Hepatocyte (in vitro differentiated cells): ENCODE measurements around the gene RETREG2.

Experiments used
- EZH2phosphoT487 ChIP-seq: fragments of 200-600 bp; sonication (generic); IDR thresholded peaks from one replicate; pipeline ENCODE4 v1.6.1; 2018; ENCODE audit warnings: antibody characterized with exemption, mild to moderate bottlenecking, low read depth, moderate library complexity; ENCODE audit not compliant: unreplicated experiment, severe bottlenecking
- TF ChIP-seq, protein P1 (sequence below): fragments of 200-600 bp; sonication (generic); IDR thresholded peaks from 2 replicates; pipeline ENCODE4 v1.5.1; 2016; ENCODE audit warnings: antibody characterized with exemption, mild to moderate bottlenecking; ENCODE audit not compliant: poor library complexity

DNA sequence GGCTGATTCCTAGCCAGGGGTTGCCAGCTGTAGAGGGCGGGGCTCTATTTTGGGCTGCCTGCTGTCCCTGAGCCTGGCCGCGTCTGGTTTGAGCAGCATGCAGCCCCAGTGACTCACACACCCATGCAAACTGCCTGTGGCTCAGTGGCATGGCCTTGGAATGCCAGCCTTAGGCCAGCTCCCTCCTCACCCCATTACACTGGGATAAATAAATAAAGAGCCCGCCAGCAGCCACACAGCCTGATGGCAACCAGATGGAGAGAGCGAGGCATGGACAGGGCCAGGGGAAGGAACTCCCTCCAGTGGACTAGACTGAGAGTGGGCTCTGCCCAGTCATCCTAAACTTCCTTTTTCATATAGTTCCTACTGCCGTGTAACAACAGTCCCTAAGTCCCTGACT lies 35.7 kb upstream of the RETREG2 start:
- TF ChIP-seq, protein P1, sequence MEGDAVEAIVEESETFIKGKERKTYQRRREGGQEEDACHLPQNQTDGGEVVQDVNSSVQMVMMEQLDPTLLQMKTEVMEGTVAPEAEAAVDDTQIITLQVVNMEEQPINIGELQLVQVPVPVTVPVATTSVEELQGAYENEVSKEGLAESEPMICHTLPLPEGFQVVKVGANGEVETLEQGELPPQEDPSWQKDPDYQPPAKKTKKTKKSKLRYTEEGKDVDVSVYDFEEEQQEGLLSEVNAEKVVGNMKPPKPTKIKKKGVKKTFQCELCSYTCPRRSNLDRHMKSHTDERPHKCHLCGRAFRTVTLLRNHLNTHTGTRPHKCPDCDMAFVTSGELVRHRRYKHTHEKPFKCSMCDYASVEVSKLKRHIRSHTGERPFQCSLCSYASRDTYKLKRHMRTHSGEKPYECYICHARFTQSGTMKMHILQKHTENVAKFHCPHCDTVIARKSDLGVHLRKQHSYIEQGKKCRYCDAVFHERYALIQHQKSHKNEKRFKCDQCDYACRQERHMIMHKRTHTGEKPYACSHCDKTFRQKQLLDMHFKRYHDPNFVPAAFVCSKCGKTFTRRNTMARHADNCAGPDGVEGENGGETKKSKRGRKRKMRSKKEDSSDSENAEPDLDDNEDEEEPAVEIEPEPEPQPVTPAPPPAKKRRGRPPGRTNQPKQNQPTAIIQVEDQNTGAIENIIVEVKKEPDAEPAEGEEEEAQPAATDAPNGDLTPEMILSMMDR = no peak
- no peak for TF ChIP-seq EZH2phosphoT487
